Measurements from ENCODE around the gene COPZ2.

DNA sequence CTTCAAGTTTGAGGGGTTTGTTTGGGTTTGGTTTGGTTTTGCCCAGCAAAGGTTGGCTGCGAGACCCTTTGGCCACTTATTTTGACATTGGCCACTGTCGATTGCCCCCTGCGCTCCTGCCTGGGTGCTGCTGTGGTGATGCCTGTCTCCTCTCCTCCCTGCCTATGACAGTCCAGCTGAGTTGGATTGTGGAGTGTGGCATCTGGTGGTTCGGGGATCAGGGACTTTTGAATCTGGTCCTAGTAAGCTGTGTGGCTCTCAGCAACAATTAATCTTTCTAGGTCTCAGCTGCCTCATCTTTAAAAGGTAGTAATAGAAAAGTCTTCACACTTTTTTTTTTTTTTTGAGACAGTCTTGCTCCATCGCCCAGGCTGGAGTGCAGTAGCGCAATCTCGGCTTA is 39.6 kb downstream of the COPZ2 start:
- no peak for TF ChIP-seq POLR2A (IDR thresholded peaks at IDR 0.05; ENCODE audit: low read length)
- no peak for TF ChIP-seq GATA1 (IDR thresholded peaks at IDR 0.05; ENCODE audit: low read depth, low read length)

Measured in erythroblast (primary cell).